H9 (cell line): ENCODE measurements around the gene SHMT2. TPM values are rescaled to one million over a fixed set of nuclear protein-coding genes. Genes with fewer than 3 reads are reported as not detected.
A peak's percentile ranks its signal among the peaks of the same experiment; 100 is the strongest.

Experiments
- DNase-seq: peaks from one replicate; pipeline ENCODE4 v3.0.0-alpha.2; 2017
- H2AFZ ChIP-seq: one replicate; pipeline ENCODE4 v1.6.1; 2013; ENCODE audit warnings: mild to moderate bottlenecking, low read length, control low read depth, moderate library complexity
- H2AK5ac ChIP-seq: 2 replicates; pipeline ENCODE4 v1.6.1; 2013; ENCODE audit warnings: low read length, control low read depth, mixed read lengths; ENCODE audit not compliant: insufficient read length
- H2BK120ac ChIP-seq: one replicate; pipeline ENCODE4 v1.6.1; 2013; ENCODE audit warnings: low read depth, mild to moderate bottlenecking, low read length, control low read depth, inconsistent platforms; ENCODE audit not compliant: poor library complexity, severe bottlenecking
- H2BK12ac ChIP-seq: 2 replicates; pipeline ENCODE4 v1.6.1; 2013; ENCODE audit warnings: low read length, control low read depth, mixed read lengths, low read depth; ENCODE audit not compliant: insufficient read length
- H2BK15ac ChIP-seq: 2 replicates; pipeline ENCODE4 v1.6.1; 2013; ENCODE audit warnings: low read depth, low read length, control low read depth
- H2BK20ac ChIP-seq: one replicate; pipeline ENCODE4 v1.6.1; 2013; ENCODE audit warnings: low read depth, mild to moderate bottlenecking, low read length, control low read depth, inconsistent platforms; ENCODE audit not compliant: poor library complexity, severe bottlenecking
- H2BK5ac ChIP-seq: 2 replicates; pipeline ENCODE4 v1.6.1; 2013; ENCODE audit warnings: low read length, control low read depth, mixed read lengths; ENCODE audit not compliant: insufficient read length
- H3K14ac ChIP-seq: 2 replicates; pipeline ENCODE4 v1.6.1; 2013; ENCODE audit warnings: low read length, control low read depth; ENCODE audit not compliant: insufficient read depth
- H3K18ac ChIP-seq: 2 replicates; pipeline ENCODE4 v1.6.1; 2013; ENCODE audit warnings: low read depth, mild to moderate bottlenecking, mixed read lengths, low read length, control low read depth; ENCODE audit not compliant: insufficient read length
- H3K23ac ChIP-seq: 2 replicates; pipeline ENCODE4 v1.6.1; 2013; ENCODE audit warnings: low read length, control low read depth, mixed read lengths, low read depth; ENCODE audit not compliant: insufficient read length
- H3K23me2 ChIP-seq: 2 replicates; pipeline ENCODE4 v1.6.1; 2013; ENCODE audit warnings: low read depth, mild to moderate bottlenecking, mixed read lengths, low read length, control low read depth; ENCODE audit not compliant: insufficient read length, poor library complexity, severe bottlenecking
- H3K27ac ChIP-seq: 2 replicates; pipeline ENCODE4 v1.5.1; 2013; ENCODE audit warnings: low read length, control low read depth, mixed read lengths, low read depth; ENCODE audit not compliant: insufficient read length
- H3K27me3 ChIP-seq: 2 replicates; pipeline ENCODE4 v1.6.1; 2013; ENCODE audit warnings: low read length, control low read depth, inconsistent platforms; ENCODE audit not compliant: insufficient read depth
- H3K4ac ChIP-seq: 2 replicates; pipeline ENCODE4 v1.6.1; 2013; ENCODE audit warnings: low read depth, mild to moderate bottlenecking, control low read depth, inconsistent platforms, low read length, moderate library complexity
- H3K4me1 ChIP-seq: 2 replicates; pipeline ENCODE4 v1.6.1; 2013; ENCODE audit warnings: low read length, control low read depth, inconsistent platforms; ENCODE audit not compliant: insufficient read depth
- H3K4me2 ChIP-seq: 2 replicates; pipeline ENCODE4 v1.6.1; 2013; ENCODE audit warnings: low read length, control low read depth, mixed read lengths; ENCODE audit not compliant: insufficient read length, insufficient read depth
- H3K56ac ChIP-seq: 2 replicates; pipeline ENCODE4 v1.6.1; 2013; ENCODE audit warnings: low read depth, mild to moderate bottlenecking, mixed read lengths, low read length, control low read depth; ENCODE audit not compliant: insufficient read length
- H3K79me1 ChIP-seq: 2 replicates; pipeline ENCODE4 v1.6.1; 2013; ENCODE audit warnings: low read depth, mild to moderate bottlenecking, moderate library complexity, low read length, control low read depth, inconsistent platforms; ENCODE audit not compliant: insufficient read depth, poor library complexity, severe bottlenecking
- H3K79me2 ChIP-seq: 2 replicates; pipeline ENCODE4 v1.6.1; 2013; ENCODE audit warnings: low read length, control low read depth, inconsistent platforms; ENCODE audit not compliant: insufficient read depth
- H3K9ac ChIP-seq: 2 replicates; pipeline ENCODE4 v1.6.1; 2013; ENCODE audit warnings: low read length, control low read depth, mixed read lengths; ENCODE audit not compliant: insufficient read length; ENCODE audit errors: extremely low read depth
- H3K9me3 ChIP-seq: one replicate; pipeline ENCODE4 v1.6.1; 2013; ENCODE audit warnings: low read depth, low read length, inconsistent platforms; ENCODE audit not compliant: control insufficient read depth
- H3T11ph ChIP-seq: one replicate; pipeline ENCODE4 v1.6.1; 2013; ENCODE audit warnings: mild to moderate bottlenecking, low read length, control low read depth, inconsistent platforms
- H4K20me1 ChIP-seq: one replicate; pipeline ENCODE4 v1.6.1; 2013; ENCODE audit not compliant: control insufficient read depth, insufficient read length, insufficient read depth
- H4K5ac ChIP-seq: 2 replicates; pipeline ENCODE4 v1.6.1; 2013; ENCODE audit warnings: low read depth, mild to moderate bottlenecking, mixed read lengths, low read length, control low read depth; ENCODE audit not compliant: insufficient read length
- H4K8ac ChIP-seq: replicated peaks from 2 replicates; pipeline ENCODE4 v1.6.1; 2013; ENCODE audit warnings: low read length, control low read depth, mixed read lengths, low read depth; ENCODE audit not compliant: insufficient read length
- H4K91ac ChIP-seq: 2 replicates; pipeline ENCODE4 v1.6.1; 2013; ENCODE audit warnings: low read depth, mild to moderate bottlenecking, moderate library complexity, mixed read lengths, low read length, control low read depth; ENCODE audit not compliant: insufficient read length
- H3K27ac Mint-ChIP-seq, 3 experiments: 2 replicates in 2 of 3; 3 replicates in 1 of 3; pipeline ENCODE4 v1.8.0; 2020 to 2021; ENCODE audit warnings: mixed read lengths in 3 of 3, mild to moderate bottlenecking in 1 of 3, moderate library complexity in 1 of 3
- H3K27me3 Mint-ChIP-seq: 2 replicates; pipeline ENCODE4 v1.8.0; 2021; ENCODE audit warnings: low read depth, mild to moderate bottlenecking, moderate library complexity, mixed read lengths
- H3K36me3 Mint-ChIP-seq, 3 experiments: 2 replicates in 2 of 3; 3 replicates in 1 of 3; pipeline ENCODE4 v1.8.0; 2020 to 2021; ENCODE audit warnings: low read depth in 3 of 3, mixed read lengths in 3 of 3; ENCODE audit not compliant: insufficient read depth in 1 of 3
- H3K4me1 Mint-ChIP-seq, 2 experiments: 2 replicates each; pipeline ENCODE4 v1.8.0; 2020; ENCODE audit warnings: mixed read lengths in 2 of 2
- H3K4me3 Mint-ChIP-seq, 2 experiments: 2 replicates in 1 of 2; 3 replicates in 1 of 2; pipeline ENCODE4 v1.8.0; 2020 to 2021; ENCODE audit warnings: mild to moderate bottlenecking in 2 of 2, mixed read lengths in 2 of 2, moderate library complexity in 1 of 2
- H3K9me3 Mint-ChIP-seq, 2 experiments: 2 replicates in 1 of 2; 3 replicates in 1 of 2; pipeline ENCODE4 v1.8.0; 2020; ENCODE audit warnings: mild to moderate bottlenecking in 2 of 2, mixed read lengths in 2 of 2, moderate library complexity in 1 of 2
- CTCF ChIP-seq: fragments of 200-600 bp; sonication (generic); conservative IDR thresholded peaks from 3 replicates; pipeline ENCODE4 v1.8.0; 2021; ENCODE audit warnings: antibody characterized with exemption, mild to moderate bottlenecking
- WGBS: extraction: QIAGEN DNeasy Blood & Tissue Kit; methylation state at CpG from one replicate; pipeline ENCODE4 v1.1.7; 2013; ENCODE audit warnings: missing lambda C conversion rate, low lambda C conversion rate, mixed read lengths; ENCODE audit not compliant: insufficient read length; ENCODE audit errors: extremely low coverage; 5-methylcytosine and 5-hydroxymethylcytosine counted together
- total RNA-seq: library from RNA; stranded (reverse); gene quantifications from 2 replicates; pipeline ENCODE4 v1.2.1, GENCODE V29; 2021

SHMT2 gene
- total RNA-seq, 1 experiment from 2014 or later: 260 TPM

- Histone ChIP-seq H3K4ac (no peak overlapping the region), H2BK5ac (no peak overlapping the region), H3K4me1 (peaks cover 4% of the 10 kb centered on the region), H4K20me1 (no peaks in the 10 kb centered on the region), H3K9ac (no peak overlapping the region), H4K8ac (no peak overlapping the region), H3K23ac (no peak overlapping the region), H3K27ac (no peak overlapping the region), H3K18ac (no peak overlapping the region), H3T11ph (no peak overlapping the region), H2AFZ (no peak overlapping the region), H3K14ac (no peak overlapping the region), H2BK12ac (no peak overlapping the region), H3K56ac (no peak overlapping the region), H2BK120ac (no peak overlapping the region), H3K23me2 (no peaks in the 10 kb centered on the region), H2BK20ac (no peak overlapping the region), H4K91ac (no peak overlapping the region), H3K79me1 (no peaks in the 10 kb centered on the region), H2BK15ac (no peak overlapping the region), H3K27me3 (no peaks in the 10 kb centered on the region), H2AK5ac (no peak overlapping the region), H3K79me2 (no peaks in the 10 kb centered on the region), H3K9me3 (no peaks in the 10 kb centered on the region), H3K4me2 (no peak overlapping the region), H4K5ac (no peak overlapping the region)
- Mint-ChIP-seq H3K9me3 (no peaks in the 10 kb centered on the region), H3K27me3 (peaks cover 5% of the 10 kb centered on the region), H3K4me1 (peaks cover 8% of the 10 kb centered on the region in 2 experiments), H3K36me3 (peaks cover 43 to 74% (median 73%) of the 10 kb centered on the region in 3 experiments), H3K27ac (peak overlapping the region in 2 of 3 experiments; percentile 15 to 85; a peak in 2 of 7 replicates), H3K4me3 (no peak overlapping the region)
- no CpG with 5 or more reads among the region's 22 CpGs for WGBS
- no peak for DNase-seq
- no peak for TF ChIP-seq CTCF
These were observed 20.8 kb upstream of the SHMT2 start for GRCh38 chr12:57208631-57209282.
